Upper lobe of left lung (tissue), 4 donors: ENCODE measurements around the gene GNB1L.

Experiments used
- CTCF ChIP-seq, 6 experiments: fragments of 450-650 bp in 4 of 6; fragments of 200-600 bp in 2 of 6; sonication (generic) in 2 of 6; IDR thresholded peaks; one replicate each; pipeline ENCODE4 v1.5.1; 2016 to 2019; ENCODE audit warnings: antibody characterized with exemption in 6 of 6
- EP300 ChIP-seq, 4 donors: sonication (generic); formaldehyde crosslinking; IDR thresholded peaks; one replicate each; pipeline ENCODE4 v1.5.1; 2017; ENCODE audit warnings: antibody characterized with exemption in 4 of 4, control low read depth in 2 of 4
- POLR2A ChIP-seq, 4 donors: fragments of 450-650 bp; IDR thresholded peaks; one replicate each; pipeline ENCODE4 v1.5.1; 2016 to 2017; ENCODE audit warnings: antibody characterized with exemption in 4 of 4, mild to moderate bottlenecking in 2 of 4
- POLR2AphosphoS5 ChIP-seq, 2 donors: sonication (generic); formaldehyde crosslinking; IDR thresholded peaks; one replicate each; pipeline ENCODE4 v1.5.1; 2017; ENCODE audit warnings: antibody characterized with exemption in 2 of 2

GRCh38 chr22:19788661-19789225 lies 65.9 kb downstream of the GNB1L start:
- no peak for TF ChIP-seq CTCF (IDR thresholded peaks at IDR 0.05)
- TF ChIP-seq EP300 (IDR thresholded peaks at IDR 0.05), result no peak
- no peak for TF ChIP-seq POLR2A (IDR thresholded peaks at IDR 0.05)
- no peak for TF ChIP-seq POLR2AphosphoS5 (IDR thresholded peaks at IDR 0.05)
